Measurements from ENCODE around the gene IFFO2.

- TF ChIP-seq ZNF550 (CRISPR knock-in tag; IDR thresholded peaks at IDR 0.05; ENCODE audit: borderline replicate concordance) (no peak), CTCF (CRISPR knock-in tag; IDR thresholded peaks at IDR 0.05) (no peak), DR1 (CRISPR knock-in tag; IDR thresholded peaks at IDR 0.05) (no peak), ZNF224 (CRISPR knock-in tag; IDR thresholded peaks at IDR 0.05) (no peak), SP1 (IDR thresholded peaks at IDR 0.05) (no peak), SP1 (CRISPR knock-in tag; IDR thresholded peaks at IDR 0.05) (no peak)
Observed at GRCh38 chr1:18920931-18921330, 35.5 kb downstream of the IFFO2 start.
